HK-2 (cell line): Measurements from ENCODE around the gene ANXA6.

Source experiments
- DNase-seq: peaks from one replicate; pipeline ENCODE4 v3.0.0-alpha.2; 2018; ENCODE audit not compliant: unreplicated experiment

Gene ANXA6

GRCh38 chr5:151153766-151154272, 3.8 kb downstream of the ANXA6 start:
- DNase-seq, result no peak

- DNase-seq, result no peak
Observed at GRCh38 chr5:151153300-151153699, 4.3 kb downstream of the ANXA6 start.

- DNase-seq, result no peak
Observed at GRCh38 chr5:151151793-151152192, 5.8 kb downstream of the ANXA6 start.

GRCh38 chr5:151151263-151151660, 6.3 kb downstream of the ANXA6 start:
- DNase-seq, result no peak

- DNase-seq, result no peak
Observed at GRCh38 chr5:151150471-151151262, 6.9 kb downstream of the ANXA6 start.

GRCh38 chr5:151148583-151148982, 9.0 kb downstream of the ANXA6 start:
- no peak for DNase-seq

GRCh38 chr5:151147033-151147432, 10.5 kb downstream of the ANXA6 start:
- DNase-seq, result no peak

GRCh38 chr5:151146061-151146460, 11.5 kb downstream of the ANXA6 start:
- no peak for DNase-seq

GRCh38 chr5:151144922-151145321, 12.7 kb downstream of the ANXA6 start:
- no peak for DNase-seq

- DNase-seq, result no peak
Observed at GRCh38 chr5:151144275-151144674, 13.3 kb downstream of the ANXA6 start.

GRCh38 chr5:151143645-151144044, 13.9 kb downstream of the ANXA6 start:
- no peak for DNase-seq

GRCh38 chr5:151142933-151143332, 14.6 kb downstream of the ANXA6 start:
- DNase-seq, result no peak

GRCh38 chr5:151141535-151141934, 16.0 kb downstream of the ANXA6 start:
- no peak for DNase-seq

- no peak for DNase-seq
Observed at GRCh38 chr5:151140686-151141459, 16.7 kb downstream of the ANXA6 start.

- no peak for DNase-seq
Observed at GRCh38 chr5:151139646-151140045, 17.9 kb downstream of the ANXA6 start.

- DNase-seq, result no peak
Observed at GRCh38 chr5:151139015-151139414, 18.6 kb downstream of the ANXA6 start.

- DNase-seq, result no peak
Observed at GRCh38 chr5:151138114-151138513, 19.5 kb downstream of the ANXA6 start.

- no peak for DNase-seq
Observed at GRCh38 chr5:151137067-151137825, 20.3 kb downstream of the ANXA6 start.

GRCh38 chr5:151134228-151134627, 23.4 kb downstream of the ANXA6 start:
- DNase-seq, result no peak

- no peak for DNase-seq
Observed at GRCh38 chr5:151132963-151133362, 24.6 kb downstream of the ANXA6 start.

- DNase-seq, result no peak
Observed at GRCh38 chr5:151130922-151131891, 26.4 kb downstream of the ANXA6 start.
